ENCODE results near the gene CBLC. TPM values are rescaled to one million over a fixed set of nuclear protein-coding genes. Genes with fewer than 3 reads are reported as not detected.

The CBLC gene
- total and polyA plus RNA-seq, 8 donors, result 3.1 to 6.1 (median 4.2) TPM

- intact Hi-C loops (cut with DNase I), result no loop called here
- DNase-seq, result peak; percentile 69 to 91 (median 84)
- peak; percentile 41 for ATAC-seq
- H3K27ac ChIP-seq, result peak overlapping the region; percentile 93 to 96
- H3K4me3 ChIP-seq, result peak overlapping the region; percentile 85 to 96
- TF ChIP-seq CTCF (IDR thresholded peaks at IDR 0.05), result no peak
- peaks cover 13 to 63% of the 10 kb centered on the region in 2 donors for H3K4me1 ChIP-seq
- H3K36me3 ChIP-seq, result peaks cover 0 to 3% of the 10 kb centered on the region in 2 donors
- H3K27me3 ChIP-seq, result no peaks in the 10 kb centered on the region
- no peaks in the 10 kb centered on the region for H3K9me3 ChIP-seq
Measured at GRCh38 chr19:44847144-44848035, 69.7 kb downstream of the CBLC start.

- Histone ChIP-seq H3K4me3 (peak overlapping the region; percentile 85 to 96), H3K27me3 (no peaks in the 10 kb centered on the region), H3K4me1 (peaks cover 13 to 63% of the 10 kb centered on the region in 2 donors), H3K27ac (peak overlapping the region; percentile 93 to 96), H3K9me3 (no peaks in the 10 kb centered on the region), H3K36me3 (peaks cover 0 to 3% of the 10 kb centered on the region in 2 donors)
- DNase-seq, result peak in 2 of 4 donors; percentile 31 to 50
- ATAC-seq, result no peak
- TF ChIP-seq CTCF (IDR thresholded peaks at IDR 0.05), result no peak
- intact Hi-C loops (cut with DNase I), result no loop called here
Measured at GRCh38 chr19:44848036-44848811, 70.5 kb downstream of the CBLC start.

- H3K27ac ChIP-seq, result peak overlapping the region; percentile 93 to 96
- peak overlapping the region in 1 of 2 donors; percentile 85 for H3K4me3 ChIP-seq
- no peaks in the 10 kb centered on the region for H3K9me3 ChIP-seq
- no peak for ATAC-seq
- H3K27me3 ChIP-seq, result no peaks in the 10 kb centered on the region
- intact Hi-C loops (cut with DNase I), result no loop called here
- no peak for DNase-seq
- peaks cover 13 to 60% of the 10 kb centered on the region in 2 donors for H3K4me1 ChIP-seq
- TF ChIP-seq CTCF (IDR thresholded peaks at IDR 0.05), result no peak
- peaks cover 0 to 3% of the 10 kb centered on the region in 2 donors for H3K36me3 ChIP-seq
Measured at GRCh38 chr19:44848812-44849447, 71.2 kb downstream of the CBLC start.

Small RNAs within 50 kb of the gene (microRNA-seq; reads per million reads assigned to microRNA genes)
- 0 to 0.14 reads per million in 2 donors for gene MIR8085

Other genes starting within 250 kb of the CBLC start
- not detected for gene CEACAM20, start 248.2 kb upstream of the CBLC start, total RNA-seq
- gene CEACAM20, start 248.2 kb upstream of the CBLC start, polyA plus RNA-seq (ENCODE audit: insufficient read length in 6 of 6), result not detected
- not detected for gene IGSF23, start 164.3 kb upstream of the CBLC start, total RNA-seq
- gene IGSF23, start 164.3 kb upstream of the CBLC start, polyA plus RNA-seq (ENCODE audit: insufficient read length in 6 of 6), result under 1 TPM in 2 of 6 donors, not detected in 4; 0.17 to 0.18 TPM
- 10 to 100 TPM; 46.3 to 67.9 TPM for gene PVR, start 134.0 kb upstream of the CBLC start, total RNA-seq
- gene PVR, start 134.0 kb upstream of the CBLC start, polyA plus RNA-seq (ENCODE audit: insufficient read length in 6 of 6), result 10 to 100 TPM; 22.5 to 29.3 (median 27.6) TPM
- 1 to 10 TPM; 4.1 to 5.4 TPM for gene CEACAM19, start 106.4 kb upstream of the CBLC start, total RNA-seq
- gene CEACAM19, start 106.4 kb upstream of the CBLC start, polyA plus RNA-seq (ENCODE audit: insufficient read length in 6 of 6), result 10 to 100 TPM; 12.8 to 21.9 (median 15.9) TPM
- under 1 TPM in 1 of 2 donors, not detected in 1; 0.20 TPM for gene CEACAM16, start 78.7 kb upstream of the CBLC start, total RNA-seq
- gene CEACAM16, start 78.7 kb upstream of the CBLC start, polyA plus RNA-seq (ENCODE audit: insufficient read length in 6 of 6), result not detected
- 10 to 100 TPM; 48.2 to 79.9 TPM for gene BCL3, start 29.2 kb upstream of the CBLC start, total RNA-seq
- gene BCL3, start 29.2 kb upstream of the CBLC start, polyA plus RNA-seq (ENCODE audit: insufficient read length in 6 of 6), result 10 to 100 TPM in 5 of 6 donors, 1 to 10 TPM in 1; 7.3 to 16.6 (median 12.9) TPM
- 100 to 1,000 TPM; 110 to 389 TPM for gene BCAM, start 31.2 kb downstream of the CBLC start, total RNA-seq
- 100 to 1,000 TPM; 143 to 235 (median 163) TPM for gene BCAM, start 31.2 kb downstream of the CBLC start, polyA plus RNA-seq (ENCODE audit: insufficient read length in 6 of 6)
- 100 to 1,000 TPM in 1 of 2 donors, 10 to 100 TPM in 1; 86.7 to 145 TPM for gene NECTIN2, start 68.4 kb downstream of the CBLC start, total RNA-seq
- gene NECTIN2, start 68.4 kb downstream of the CBLC start, polyA plus RNA-seq (ENCODE audit: insufficient read length in 6 of 6), result 10 to 100 TPM; 66.9 to 92.1 (median 77.6) TPM
- gene TOMM40, start 113.4 kb downstream of the CBLC start, total RNA-seq, result 10 to 100 TPM; 42.0 to 79.9 TPM
- 10 to 100 TPM; 28.8 to 48.2 (median 37.3) TPM for gene TOMM40, start 113.4 kb downstream of the CBLC start, polyA plus RNA-seq (ENCODE audit: insufficient read length in 6 of 6)
- 100 to 1,000 TPM; 196 to 757 TPM for gene APOE, start 127.9 kb downstream of the CBLC start, total RNA-seq
- 10 to 100 TPM; 22.6 to 45.1 (median 32.6) TPM for gene APOE, start 127.9 kb downstream of the CBLC start, polyA plus RNA-seq (ENCODE audit: insufficient read length in 6 of 6)
- gene APOC1, start 136.7 kb downstream of the CBLC start, total RNA-seq, result 100 to 1,000 TPM; 248 to 569 TPM
- 10 to 100 TPM in 4 of 6 donors, 1 to 10 TPM in 2; 9.2 to 14.0 (median 11.3) TPM for gene APOC1, start 136.7 kb downstream of the CBLC start, polyA plus RNA-seq (ENCODE audit: insufficient read length in 6 of 6)
- not detected for gene APOC4, start 164.3 kb downstream of the CBLC start, total RNA-seq
- not detected for gene APOC4, start 164.3 kb downstream of the CBLC start, polyA plus RNA-seq (ENCODE audit: insufficient read length in 6 of 6)
- 10 to 100 TPM; 20.2 to 27.6 TPM for gene APOC2, start 168.2 kb downstream of the CBLC start, total RNA-seq
- 1 to 10 TPM in 1 of 6 donors, under 1 TPM in 3, not detected in 2; 0.24 to 1.2 (median 0.41) TPM for gene APOC2, start 168.2 kb downstream of the CBLC start, polyA plus RNA-seq (ENCODE audit: insufficient read length in 6 of 6)
- gene CLPTM1, start 177.5 kb downstream of the CBLC start, total RNA-seq, result 100 to 1,000 TPM; 113 to 118 TPM
- 10 to 100 TPM; 67.1 to 84.0 (median 69.7) TPM for gene CLPTM1, start 177.5 kb downstream of the CBLC start, polyA plus RNA-seq (ENCODE audit: insufficient read length in 6 of 6)
- 10 to 100 TPM; 13.2 to 18.7 TPM for gene RELB, start 223.6 kb downstream of the CBLC start, total RNA-seq
- gene RELB, start 223.6 kb downstream of the CBLC start, polyA plus RNA-seq (ENCODE audit: insufficient read length in 6 of 6), result 1 to 10 TPM; 3.7 to 6.0 (median 5.2) TPM

Measured in left lung (tissue), 10 donors.